Cerebellar cortex (tissue), 1 donor: ENCODE results near the gene MIA3.

Experiments
- DNase-seq: peaks from one replicate; pipeline ENCODE4 v3.0.0-alpha.2; 2015; ENCODE audit warnings: low spot score

The MIA3 gene

DNA sequence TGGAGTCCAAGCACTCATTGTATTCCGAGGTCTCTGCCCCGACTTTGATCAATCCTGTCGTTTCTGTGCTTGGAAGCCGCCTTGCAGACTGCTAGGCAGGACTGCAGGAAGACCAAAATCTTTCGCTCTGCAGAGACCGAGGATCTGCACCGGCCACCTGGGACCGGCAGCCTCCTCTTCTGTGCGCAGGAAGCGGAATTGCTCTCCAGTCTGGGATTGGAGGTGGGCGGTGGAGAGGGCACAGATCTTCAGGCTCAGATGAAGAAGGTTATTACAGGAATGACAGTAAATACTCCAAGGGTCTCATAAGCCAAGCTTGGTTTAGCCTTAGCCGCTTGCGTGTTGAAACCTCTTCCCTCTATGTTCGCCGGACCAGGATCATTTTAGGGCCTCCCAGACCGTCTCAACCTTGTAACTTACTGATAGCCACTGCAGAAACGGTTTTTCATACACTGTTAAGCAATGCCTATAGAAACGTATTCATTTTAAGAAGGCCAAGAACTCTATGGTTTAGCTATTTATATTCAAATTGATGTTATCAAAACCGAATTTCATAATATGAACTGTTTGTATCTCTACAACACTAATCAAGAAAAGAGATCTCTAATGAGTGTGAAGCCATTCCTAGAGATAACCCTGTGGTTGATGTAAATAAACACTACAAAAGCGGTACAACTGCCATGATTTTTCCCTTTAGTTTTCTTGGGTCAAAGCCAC lies 1.1 kb downstream of the MIA3 start:
- peak; percentile 51 for DNase-seq

DNA sequence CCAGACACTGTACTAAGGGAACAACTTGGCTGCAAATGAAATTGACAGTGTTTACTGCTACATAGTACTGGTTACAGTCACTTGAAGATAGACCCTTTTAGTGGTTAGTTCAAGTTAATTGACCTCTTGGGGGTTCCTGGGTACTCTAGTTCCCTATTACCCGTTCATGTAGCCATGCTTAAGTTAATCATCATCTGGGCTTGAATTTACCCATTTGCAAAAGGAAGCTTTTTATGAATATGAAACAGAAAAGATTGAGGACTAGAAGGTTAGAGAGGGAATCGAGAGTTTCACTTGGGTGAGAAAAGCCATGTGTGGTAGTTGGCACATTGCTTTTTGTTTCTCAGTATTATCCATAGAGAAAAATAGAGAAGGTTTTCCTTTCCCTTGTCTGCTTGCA lies 2.7 kb downstream of the MIA3 start:
- DNase-seq, result no peak

DNA sequence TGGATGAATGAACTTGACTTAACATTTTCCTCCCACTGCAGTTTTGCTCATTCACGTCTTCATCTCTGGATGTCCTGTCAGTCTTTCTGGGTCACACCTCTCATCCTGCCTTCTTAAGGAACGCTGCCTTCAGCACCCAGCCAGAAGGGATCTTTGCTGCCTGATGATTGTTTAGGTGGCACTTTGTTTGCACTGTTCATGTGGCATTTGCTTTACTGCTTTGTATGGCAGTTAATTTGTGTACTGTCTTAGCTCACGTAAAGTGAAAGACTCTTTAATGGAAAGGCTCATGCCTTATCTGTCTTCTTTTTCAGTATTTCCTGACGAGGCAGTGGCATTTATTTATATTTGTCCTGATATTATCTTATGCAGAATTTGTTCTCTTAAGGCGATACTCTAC lies 4.9 kb downstream of the MIA3 start:
- no peak for DNase-seq

DNA sequence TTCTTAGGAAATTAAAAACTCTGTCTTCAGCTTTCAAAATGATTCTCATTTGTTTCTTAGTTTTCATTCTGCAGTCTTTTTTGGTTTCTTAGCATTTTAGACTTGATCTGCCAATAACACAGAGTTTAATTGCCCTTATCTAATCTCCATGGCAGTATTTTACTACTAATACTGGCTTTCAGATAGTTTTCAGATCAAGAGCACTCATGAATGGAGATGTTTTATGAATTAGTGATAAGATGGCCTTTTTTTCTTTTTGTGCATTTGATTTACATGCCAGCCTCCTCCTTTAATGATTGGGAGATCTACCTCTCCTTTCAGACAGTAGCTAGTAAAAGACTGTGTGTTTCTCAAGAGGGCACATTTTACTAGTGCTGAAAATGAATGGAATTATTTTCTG lies 5.6 kb downstream of the MIA3 start:
- DNase-seq, result no peak

DNA sequence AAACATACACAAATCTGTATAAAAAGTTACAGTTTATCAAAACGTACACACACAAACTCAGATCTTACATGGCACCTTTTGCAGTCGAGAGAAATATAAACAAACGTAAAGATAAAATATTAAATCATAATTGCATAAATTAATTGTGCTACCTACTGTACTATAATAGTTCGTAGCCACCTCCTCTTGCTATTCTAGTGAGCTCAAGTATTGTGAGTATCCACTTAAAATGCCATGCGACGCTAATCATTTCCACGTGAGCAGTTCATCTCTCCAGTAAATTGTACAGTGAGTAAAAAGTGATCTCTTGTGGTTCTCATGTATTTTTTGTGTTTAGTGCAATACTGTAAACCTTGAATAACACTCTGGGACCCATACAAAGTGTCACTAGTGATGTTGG lies 6.3 kb downstream of the MIA3 start:
- DNase-seq, result no peak

DNA sequence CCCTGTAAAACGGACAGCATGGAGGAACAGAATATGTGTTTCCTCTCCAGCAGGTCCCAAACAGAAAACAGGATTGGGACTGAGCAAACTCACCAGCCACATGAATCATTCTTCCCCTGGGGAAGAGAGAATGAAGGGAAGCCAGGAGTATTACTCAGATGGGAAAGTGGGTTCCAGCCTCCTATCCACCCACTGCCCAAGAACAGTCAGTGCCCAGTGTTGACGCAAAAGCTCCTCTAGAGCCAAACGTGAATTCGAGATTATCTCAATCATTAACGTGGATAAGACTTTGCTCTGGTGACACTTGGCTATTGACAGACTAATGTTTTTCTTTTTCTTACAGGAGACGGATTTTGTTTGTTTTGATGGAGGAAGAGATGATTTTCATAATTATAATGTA lies 9.3 kb downstream of the MIA3 start:
- DNase-seq, result no peak

DNA sequence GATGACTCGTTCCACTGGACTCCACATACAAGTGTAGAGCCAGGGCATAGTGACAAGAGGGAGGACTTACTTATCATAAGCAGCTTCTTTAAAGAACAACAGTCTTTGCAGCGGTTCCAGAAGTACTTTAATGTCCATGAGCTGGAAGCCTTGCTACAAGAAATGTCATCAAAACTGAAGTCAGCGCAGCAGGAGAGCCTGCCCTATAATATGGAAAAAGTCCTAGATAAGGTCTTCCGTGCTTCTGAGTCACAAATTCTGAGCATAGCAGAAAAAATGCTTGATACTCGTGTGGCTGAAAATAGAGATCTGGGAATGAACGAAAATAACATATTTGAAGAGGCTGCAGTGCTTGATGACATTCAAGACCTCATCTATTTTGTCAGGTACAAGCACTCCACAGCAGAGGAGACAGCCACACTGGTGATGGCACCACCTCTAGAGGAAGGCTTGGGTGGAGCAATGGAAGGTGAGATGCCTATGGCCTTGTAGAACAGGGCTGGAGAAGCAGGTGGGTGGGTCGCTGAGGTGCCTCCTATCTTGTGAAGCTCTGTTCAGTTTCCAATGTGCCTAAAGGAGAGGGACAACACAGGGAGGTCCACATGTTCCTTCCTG lies 12.1 kb downstream of the MIA3 start:
- DNase-seq, result no peak

DNA sequence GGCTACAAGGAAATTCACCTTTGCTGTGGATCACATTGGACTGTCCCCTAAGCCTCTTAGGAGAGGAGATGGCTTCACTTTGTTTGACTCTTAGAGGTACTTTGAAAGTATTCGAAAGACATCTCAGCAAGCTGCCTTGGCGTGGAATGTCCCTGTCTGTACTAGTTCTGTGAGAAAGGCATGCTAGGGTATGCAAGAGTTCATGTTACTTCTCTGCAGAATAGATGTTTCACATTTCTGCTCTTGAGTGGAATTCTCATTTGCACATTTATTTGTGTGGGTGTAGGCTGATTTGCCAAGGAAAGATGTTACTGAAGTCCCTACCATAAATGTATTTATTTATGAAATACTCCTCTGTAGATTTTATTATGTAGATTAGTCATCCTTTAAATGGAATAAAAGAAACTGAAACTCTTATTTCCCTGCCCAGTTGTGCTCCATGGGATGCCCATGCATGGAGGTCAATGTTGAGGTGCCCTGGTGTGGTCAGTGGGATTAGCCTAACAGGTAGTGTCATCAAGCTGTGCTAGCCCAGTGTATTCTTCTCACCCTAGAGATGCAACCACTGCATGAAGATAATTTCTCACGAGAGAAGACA lies 13.8 kb downstream of the MIA3 start:
- DNase-seq, result no peak

DNA sequence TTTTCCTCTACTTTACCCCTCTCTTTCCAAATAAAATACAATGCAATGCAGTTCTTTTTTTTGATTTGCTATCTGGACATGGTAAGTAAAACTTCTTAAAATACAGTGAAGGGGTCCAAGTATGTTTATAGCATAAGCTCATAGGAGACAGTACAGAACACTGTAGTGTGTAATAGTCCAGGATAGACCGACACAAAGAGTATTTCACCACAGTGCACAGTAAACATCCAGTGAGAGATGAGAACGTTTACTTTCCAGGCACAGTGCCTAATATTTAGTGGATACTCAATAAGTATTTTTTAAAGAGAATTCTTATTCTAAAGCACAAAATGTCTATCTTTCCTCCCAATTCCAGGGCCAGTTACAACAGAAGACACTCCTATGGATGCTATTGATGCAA lies 14.9 kb downstream of the MIA3 start:
- DNase-seq, result no peak

DNA sequence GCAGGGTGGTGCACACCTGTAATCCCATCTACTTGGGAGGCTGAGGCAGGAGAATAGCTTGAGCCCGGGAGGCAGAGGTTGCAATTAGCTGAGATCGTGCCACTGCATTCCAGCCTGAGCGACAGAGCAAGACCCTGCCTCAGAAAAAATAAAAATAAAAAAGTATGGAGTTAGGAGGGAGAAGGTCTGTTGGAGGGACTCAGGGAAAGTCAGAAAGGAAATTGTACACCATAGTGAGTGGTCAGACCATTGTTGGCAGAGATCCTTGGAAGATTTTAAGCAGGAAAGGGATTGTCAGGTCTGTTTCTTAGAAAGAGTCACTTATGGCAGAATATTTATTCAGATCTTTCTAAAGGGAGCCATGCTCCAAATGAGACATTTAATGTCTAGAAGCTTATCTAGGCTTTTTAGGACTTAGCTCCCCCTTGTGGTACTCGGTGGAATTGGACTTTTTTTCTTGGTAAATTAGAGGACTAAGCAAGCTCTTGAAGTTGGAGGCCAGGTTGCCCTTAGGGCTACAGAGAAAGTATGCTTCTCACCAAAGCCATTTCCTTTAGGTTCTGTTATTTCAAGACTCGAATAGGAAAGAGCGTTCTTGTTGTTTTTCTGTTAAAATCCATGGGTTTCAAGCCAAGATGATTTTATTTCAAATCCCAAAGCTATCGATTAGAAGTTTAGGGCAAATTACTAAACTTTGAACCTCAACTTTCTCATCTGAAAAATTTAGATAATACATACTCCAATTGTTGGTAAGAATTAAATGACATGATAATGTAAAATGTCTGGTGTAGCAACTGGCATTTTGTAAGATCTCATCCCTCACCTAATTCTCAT lies 16.5 kb downstream of the MIA3 start:
- peak; percentile 92 for DNase-seq

DNA sequence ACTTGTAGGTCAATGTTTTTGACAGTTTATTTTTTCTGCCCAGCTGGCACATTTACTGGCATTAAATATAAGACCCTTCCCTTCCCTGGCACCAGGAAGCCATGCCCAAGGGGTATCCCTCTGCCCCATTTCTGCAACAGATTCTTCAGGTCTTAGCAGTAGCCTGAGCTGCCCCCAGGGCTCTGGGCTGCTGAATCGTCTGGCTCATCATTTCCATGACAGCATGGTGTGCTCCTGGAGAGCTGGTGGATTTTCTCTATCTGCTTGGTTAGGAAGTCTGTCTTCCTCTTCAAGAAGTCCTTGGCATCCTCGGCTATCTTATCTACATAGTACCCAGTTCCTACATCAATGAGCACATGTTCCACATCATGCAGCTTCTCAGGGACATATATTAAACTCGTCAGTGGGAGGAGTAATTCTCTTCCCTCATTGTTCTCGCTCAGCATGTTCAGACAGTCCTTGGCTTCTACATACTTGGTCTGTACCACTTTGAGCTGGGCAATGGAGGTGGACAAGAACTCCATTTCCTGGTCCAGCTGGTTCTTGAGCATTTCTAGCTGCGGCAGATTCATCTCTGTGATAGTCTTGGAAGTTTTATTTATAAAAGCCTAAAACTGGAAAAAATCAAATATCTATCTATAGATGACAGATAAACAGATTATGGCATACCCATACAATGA lies 23.5 kb downstream of the MIA3 start:
- DNase-seq, result no peak

DNA sequence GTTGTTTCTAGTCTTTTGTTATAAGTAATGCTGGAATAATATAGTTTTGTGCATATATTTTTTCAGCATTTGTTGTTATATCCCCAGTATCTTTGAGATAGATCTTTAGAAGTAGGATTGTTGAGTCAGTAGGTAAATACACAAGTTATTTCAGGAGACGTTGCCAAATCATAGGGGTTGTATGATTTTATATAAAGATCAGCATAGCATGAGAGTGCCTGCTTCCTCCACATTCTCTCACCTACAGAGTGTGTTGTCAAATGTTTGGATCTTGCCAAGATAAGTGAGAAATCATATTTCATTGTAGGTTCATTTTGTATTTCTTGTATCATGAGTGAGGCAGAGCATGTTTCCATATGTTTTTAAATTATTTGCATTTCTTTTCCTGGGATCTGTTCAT lies 24.6 kb downstream of the MIA3 start:
- no peak for DNase-seq

DNA sequence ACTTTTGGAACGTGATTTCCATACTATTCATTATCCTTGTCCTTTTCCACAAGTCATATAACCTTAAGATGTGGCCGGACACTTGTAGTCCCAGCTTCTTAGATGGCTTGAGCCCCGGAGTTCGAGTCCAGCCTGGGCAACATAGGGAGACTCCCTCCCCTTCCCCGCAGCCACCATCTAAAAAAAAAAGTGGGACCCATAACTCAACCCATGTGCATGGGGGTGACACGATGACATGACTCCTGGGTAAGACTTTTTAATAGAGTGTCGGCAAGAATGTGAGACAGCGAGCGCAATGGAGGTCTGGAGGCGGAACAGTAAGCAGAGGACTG lies 25.7 kb downstream of the MIA3 start:
- no peak for DNase-seq

DNA sequence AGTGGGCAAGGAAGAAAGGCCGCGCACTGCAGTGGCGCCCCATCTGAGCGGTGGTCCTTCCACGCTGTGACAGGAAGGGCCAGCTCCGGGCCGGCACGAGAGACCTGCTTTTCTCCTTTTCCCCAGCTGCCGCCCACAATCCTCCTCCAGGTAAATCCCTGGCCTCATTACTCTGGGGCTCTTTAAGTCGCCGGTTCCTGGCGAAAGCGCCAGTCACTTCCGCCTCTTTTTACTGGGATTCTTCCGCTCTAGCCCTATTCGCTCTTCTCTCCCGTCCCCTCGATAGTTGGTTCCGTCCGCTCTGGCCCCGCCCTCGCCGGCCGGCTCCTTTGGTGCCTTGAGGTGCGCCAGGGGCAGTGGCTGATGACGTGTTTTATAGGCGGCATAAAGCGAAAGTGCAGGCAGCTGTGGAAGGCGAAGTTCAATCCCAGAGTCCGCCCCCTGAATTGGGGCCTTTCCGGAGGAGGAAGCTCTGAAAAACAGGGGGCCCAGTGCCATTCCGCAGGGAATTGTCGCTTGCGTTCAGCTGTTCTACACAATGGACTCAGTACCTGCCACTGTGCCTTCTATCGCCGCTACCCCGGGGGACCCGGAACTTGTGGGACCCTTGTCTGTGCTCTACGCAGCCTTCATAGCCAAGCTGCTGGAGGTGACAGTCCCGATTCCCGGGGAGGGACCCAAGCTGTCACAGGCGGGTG lies 26.2 kb downstream of the MIA3 start:
- DNase-seq, result peak; percentile 98

DNA sequence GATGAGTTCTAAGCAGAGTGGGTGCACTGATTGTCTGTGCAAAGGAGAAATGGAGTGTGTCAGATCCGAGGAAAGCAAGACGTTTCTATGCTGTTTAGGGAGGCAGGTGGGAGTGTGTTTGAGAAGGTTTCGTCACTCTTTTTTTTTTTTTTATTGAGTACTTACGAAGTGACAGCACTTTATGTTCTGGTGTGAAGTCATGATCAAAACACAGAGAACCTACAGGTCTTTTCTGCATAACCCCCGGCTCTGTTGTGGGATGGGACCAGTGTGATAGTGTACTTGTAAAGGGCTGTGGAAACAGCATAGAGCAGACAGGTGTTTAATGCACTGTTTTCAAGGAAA lies 26.7 kb downstream of the MIA3 start:
- DNase-seq, result no peak

DNA sequence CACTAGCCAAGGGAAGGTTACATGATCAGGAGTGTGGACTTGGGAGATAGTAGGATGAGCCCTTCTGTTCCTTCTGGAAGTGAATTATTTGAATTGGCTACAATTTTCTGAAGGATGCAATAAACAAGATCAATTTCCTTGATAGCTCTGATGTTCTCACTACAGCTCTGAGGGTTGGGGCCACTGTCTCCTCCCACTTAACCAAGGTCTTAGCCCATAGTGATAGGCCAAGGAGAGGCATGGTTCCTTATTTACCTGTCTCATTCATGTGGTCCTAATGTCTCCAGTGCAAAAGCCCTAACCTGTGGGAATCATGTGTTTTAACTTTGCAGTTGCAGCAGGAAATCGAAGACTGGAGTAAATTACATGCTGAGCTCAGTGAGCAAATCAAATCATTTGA lies 34.8 kb downstream of the MIA3 start:
- DNase-seq, result no peak

DNA sequence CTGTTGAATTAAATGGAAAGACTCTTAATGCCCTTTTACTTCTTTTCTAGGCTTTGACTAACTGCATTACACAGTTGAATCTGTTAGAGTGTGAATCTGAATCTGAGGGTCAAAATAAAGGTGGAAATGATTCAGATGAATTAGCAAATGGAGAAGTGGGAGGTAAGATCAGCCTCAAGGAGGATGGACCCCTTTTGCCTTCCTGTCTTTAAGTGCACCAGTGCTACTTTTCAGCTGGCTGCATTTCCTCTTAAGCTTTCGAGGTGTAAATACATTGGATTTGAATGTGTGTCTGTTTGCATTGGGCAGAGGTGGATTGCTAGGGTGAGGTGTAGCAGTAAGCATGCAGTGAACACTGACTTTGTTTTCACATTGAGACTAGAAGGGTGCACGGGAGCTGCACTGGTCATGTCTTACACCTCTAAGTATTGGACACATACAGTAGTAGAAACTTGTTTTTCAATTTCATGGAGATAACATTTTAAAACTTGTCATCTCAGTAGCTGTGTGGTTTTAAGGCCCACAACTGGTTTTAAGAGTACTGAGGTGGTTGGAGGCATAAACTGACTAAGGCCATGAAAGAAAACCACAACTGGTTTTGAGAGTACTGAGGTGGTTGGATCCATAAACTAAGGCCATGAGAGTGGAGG lies 35.4 kb downstream of the MIA3 start:
- DNase-seq, result no peak

DNA sequence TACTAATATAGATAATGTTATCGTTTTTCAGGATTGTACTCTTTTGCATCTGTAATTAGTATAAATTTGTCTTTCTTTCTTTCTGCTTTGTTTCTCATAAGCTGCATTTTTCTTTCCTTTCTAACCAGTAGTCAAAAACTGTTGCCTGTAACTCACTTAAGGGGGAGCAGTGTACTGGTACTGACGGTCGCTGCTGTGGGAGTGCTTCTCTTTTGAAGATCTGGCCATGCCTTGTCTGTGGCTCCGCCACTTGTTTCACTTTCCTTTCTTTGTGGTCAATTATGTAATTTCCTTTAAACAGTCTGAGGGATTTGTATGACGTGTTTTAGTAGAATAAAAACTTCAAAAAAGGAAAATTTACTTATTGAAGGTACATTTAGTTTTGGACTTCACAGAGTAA lies 37.0 kb downstream of the MIA3 start:
- DNase-seq, result peak; percentile 8

DNA sequence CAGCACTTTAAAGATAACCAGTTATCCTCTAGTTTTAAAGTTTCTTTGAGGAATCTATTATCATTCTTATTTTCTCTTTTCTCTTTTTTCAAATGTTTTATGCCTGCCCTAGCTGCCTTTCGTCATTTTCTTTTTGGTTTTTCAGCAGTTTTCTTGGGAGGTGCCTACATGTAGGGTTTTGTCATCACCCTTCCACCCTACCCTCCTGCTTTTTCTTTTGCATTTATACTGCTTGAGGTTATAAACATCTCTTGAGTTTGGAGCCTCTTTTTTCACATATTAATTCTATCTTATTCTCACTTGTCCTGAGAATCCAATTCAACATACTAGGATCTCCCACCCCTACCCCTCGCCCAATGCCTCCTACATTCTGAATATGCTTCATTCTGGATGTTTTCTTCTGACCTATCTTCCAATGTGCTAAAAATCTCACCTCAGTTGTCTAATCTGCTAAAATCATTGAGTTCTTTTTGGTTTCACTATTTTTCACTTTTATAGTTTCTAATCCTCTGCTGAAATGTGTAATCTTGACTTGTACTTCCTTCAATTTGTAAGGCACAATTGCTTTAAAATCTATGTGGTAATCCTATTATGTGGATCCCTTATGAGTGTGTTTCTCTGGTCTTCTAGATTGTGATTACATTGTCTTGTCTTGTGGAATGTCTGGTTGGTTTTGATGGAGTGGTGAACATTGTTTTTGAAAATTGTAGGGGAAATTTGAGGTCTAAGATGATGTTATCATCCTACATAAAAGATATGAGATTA lies 38.7 kb downstream of the MIA3 start:
- no peak for DNase-seq

DNA sequence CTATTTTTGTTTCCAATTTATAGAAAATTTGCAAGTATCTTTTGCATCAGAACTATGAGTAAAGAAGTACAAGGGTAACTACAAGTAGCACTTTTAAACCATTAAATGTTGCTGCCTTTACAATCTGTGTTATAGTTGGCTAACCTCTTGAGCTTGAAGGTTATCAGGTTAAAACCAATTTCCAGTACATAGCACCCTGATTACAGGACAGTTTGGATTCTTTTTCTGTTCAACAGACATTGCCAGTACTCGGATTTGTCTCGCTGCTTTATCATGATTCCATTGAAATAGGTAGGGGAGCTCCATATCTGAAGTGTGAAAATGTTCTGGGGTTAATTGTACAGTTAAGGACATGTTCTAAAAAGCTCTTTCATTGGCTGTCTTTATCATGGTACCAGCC lies 40.0 kb downstream of the MIA3 start:
- DNase-seq, result no peak
